Measurements from ENCODE around the gene WDR7.

Gene WDR7

DNA sequence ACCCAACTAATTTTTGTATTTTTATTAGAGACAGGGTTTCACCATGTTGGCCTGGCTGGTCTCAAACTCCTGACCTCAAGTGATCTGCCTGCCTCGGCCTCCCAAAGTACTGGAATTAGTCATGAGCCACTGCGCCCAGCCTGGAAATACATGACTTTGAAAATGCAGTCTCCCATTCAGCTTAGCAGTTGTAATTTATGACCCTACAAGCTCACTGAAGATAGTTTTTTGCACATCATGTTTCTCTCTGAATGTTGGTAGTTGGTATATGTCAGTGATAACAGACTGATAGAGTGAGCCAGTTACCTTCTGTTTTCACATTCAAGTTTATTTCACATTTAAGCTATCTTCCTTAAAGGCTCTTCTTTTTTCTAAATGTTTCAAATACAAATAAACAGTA lies 7.1 kb downstream of the WDR7 start:
- no peak for DNase-seq

DNA sequence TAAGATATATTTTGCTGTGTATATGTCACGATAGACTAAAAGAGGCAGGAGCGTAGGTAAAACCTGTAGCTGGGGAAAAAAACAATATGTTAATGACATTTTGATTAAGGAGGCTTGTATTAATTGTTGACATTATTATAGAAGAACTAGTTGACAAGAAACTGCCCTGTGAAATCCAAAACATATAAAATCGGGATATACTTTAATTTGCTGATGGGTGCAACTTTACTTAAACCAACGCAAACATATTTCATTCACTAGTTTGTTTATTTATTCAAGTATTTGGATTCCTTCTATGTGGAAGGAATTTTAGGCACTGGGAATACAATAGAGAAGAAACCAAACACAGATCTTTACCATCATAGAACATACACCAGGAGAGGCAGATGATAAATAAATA lies 8.0 kb downstream of the WDR7 start:
- DNase-seq, result no peak

GRCh38 chr18:56660655-56661054 lies 9.5 kb downstream of the WDR7 start:
- DNase-seq, result no peak

DNA sequence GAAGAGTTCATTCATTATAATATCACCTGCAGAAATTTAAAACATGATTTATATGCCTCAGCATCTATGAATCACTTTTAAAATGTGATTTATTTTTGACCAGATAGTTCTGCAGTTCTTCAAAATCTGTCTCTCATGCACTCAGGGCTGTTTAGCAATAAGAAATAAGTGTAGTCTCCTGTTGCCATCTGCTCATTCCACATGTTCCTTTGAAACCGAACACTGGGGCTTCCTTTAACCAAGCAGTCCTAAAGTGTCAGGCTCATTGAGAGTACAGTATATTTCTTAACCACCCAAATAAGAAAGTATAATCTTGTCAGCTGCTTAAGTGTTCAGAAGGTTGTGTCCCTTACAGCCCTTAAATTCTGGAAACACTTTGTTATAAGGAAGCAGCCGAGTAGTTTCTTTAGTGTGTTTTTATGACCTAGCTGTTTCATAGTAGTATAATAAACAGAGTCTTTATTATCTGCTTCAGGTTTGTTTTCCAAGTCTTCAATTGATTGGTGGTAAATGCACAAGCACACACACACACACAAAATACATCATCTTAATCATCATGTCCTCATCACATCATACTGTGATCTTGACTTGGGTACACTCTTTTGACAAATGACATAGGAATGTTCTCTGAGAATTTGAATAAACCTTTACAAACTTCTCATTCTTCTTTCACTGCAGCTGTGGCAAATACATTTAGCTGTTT lies 10.4 kb downstream of the WDR7 start:
- no peak for DNase-seq

DNA sequence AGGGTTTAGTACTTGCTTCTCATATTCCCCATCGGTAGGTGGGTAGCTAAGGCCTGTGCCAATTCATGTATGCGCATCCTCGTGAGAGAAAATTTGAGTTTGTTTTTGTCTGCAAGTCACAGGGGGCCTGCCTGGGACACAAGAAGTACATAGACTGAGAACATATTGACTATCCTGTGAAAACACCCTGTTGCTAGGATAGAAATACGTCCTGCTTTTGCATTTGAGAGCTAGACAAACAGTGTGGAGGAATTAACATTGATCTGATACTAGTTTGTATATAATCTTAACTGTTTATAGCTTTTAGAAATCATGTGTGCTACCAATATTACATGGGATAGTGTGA lies 10.9 kb downstream of the WDR7 start:
- no peak for DNase-seq

DNA sequence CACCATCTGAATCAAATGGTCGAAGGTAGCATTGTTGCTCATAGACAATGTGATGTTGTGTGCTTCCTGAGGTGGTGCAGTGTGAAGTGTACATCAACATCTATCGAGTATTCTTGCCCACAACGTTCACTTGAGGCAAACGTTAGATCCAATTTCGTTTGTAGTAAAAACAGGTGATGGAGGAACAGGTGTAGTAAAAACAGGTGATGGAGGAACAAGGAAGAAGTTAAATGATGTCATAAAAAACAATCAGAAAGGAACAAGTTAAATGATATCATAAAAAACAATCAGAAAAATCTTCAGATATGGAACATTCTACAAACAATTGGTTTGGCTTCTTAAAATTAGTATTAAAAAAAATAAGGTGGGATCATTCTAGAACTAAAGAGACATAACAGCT lies 11.3 kb downstream of the WDR7 start:
- DNase-seq, result no peak

- DNase-seq, result no peak
These were observed 11.7 kb downstream of the WDR7 start for GRCh38 chr18:56662902-56663301.

DNA sequence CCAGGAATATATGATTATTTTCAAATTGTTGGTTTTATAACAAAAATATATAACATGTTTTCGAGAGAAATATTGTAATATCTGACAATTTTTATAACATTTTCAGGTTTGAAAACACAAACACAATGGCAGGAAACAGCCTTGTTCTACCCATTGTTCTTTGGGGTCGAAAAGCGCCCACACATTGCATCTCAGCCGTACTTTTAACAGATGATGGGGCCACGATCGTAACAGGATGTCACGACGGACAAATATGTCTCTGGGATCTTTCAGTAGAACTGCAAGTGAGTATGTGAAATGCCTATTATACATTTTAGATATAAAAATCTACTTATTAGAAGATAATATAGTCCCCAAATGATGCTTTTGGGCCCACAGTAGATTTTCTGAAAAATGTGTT lies 21.2 kb downstream of the WDR7 start:
- DNase-seq, result no peak

DNA sequence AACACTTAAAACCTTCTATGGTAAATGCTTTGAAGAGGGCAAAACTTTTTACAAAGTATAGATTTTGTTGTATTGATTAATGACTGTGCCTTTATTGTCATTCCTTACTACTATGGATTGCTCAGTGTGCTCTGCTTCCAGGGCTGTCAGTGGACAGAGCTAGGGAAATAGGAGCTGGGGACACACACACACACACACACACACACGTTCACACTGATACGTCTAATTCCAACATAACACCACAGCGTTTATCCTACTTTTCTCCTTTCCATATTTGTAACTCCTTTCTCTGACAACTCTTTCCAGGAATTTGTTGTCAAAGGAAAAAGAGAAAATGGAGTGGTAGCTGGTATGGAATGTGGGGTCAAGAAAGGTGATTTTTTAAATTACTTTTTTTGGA lies 21.8 kb downstream of the WDR7 start:
- no peak for DNase-seq

DNA sequence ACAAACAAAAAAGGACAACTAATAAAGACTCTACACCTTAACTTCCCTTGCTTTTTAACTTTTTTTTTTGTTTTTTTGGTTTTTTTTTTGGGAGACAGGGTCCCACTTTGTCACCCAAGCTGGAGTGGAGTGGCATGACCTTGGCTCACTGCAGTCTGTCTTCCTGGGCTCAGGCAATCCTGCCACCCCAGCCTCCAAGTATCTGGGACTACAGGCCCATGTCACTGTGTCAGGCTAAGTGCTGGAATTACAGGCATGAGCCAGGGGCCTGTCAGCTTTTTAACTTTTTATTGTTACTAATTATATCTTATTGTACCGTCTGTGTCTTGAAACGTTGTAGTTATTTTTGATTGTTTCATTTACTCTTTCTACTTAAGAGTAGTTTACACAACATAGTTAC lies 25.5 kb downstream of the WDR7 start:
- no peak for DNase-seq

DNA sequence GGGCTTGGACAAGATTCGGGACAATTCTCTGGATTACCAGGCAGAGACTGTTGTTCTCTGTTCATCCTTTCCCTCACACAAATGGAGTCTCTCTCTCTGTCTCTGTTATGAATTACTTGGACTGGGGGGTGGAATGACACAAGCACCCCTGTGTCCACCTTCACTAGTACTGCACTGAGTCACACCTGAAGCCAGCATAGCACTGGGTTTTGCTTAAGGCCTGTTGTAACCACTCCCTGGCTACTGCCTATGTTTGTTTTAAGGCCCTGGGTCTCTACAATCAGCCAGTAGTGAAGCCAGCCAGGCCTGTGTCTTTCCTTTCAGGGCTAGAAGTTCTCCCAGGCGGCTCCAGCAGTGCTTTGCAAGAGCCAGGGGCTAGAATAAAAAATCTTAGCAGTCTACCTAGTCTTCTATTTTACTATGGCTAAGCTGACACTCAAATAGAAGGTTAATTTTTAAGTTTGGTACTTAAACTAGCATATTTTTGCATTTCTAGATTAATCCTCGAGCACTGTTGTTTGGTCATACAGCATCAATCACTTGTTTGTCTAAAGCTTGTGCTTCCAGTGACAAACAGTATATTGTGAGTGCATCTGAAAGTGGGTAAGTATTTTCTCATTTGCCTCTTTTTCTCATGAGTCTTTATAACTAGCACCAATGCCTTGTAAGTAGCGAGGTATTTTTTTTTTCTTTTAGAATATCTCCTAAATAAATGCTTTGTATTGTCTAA lies 27.8 kb downstream of the WDR7 start:
- no peak for DNase-seq

- DNase-seq, result no peak
These were observed 33.1 kb downstream of the WDR7 start for GRCh38 chr18:56684277-56684676.

DNA sequence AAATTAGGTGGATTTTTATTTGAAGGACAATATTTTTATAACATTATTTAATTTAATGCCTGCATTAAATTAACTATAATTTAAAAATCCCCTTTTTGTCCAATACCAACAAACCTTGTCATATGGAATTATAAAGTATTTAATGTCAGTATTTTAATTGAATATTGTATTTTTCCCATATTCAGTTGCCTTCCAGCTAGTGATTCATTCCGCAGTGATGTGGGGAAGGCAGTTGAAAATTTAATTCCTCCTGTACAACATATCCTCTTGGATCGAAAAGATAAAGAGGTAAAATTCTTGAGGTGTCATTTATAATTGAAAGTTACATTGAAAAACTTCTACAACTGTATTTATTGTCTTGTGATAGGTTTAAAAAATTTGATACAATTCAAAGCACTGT lies 40.4 kb downstream of the WDR7 start:
- DNase-seq, result no peak

GRCh38 chr18:56696966-56697365 lies 45.8 kb downstream of the WDR7 start:
- DNase-seq, result no peak

GRCh38 chr18:56702946-56703345 lies 51.8 kb downstream of the WDR7 start:
- no peak for DNase-seq

DNA sequence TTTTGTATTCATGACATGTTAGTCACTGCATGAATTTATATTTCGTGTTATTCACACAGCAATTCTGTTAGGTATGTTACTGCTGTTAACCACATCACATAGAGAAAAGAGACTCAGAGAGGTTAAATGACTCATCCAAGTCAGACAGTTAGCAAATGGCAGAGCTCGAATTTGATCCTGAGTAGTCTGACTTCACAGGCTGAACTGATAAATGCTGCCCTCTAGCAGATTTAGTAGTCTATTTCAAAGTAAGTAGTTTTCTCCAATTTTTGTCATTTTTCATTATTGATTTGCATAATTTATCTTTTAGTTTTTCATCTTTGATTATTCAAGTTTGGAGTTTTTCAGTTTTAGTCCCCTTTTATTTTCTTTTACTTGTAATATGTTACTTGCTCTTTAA lies 58.3 kb downstream of the WDR7 start:
- peak; percentile 5 for DNase-seq

- DNase-seq, result no peak
These were observed 60.7 kb downstream of the WDR7 start for GRCh38 chr18:56711708-56712445.

DNA sequence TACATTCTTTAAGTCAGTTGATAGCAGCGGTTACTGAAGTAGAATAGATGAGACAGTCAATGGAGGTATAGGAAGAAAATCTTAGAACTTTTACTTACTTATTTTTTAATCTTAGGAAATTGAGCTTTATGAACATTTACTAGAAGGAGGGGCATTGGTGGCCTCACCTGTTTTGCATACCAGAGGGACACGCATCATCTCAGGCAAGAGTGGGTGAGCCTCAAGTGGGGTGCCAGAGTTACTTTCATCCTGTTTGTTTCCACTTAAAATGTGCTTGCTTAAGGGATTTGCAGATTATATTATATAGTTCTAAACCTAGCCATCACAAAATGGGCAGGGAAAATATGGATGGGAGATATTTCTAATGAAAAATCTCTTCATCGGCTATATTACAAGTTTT lies 61.6 kb downstream of the WDR7 start:
- no peak for DNase-seq

GRCh38 chr18:56715121-56715520 lies 64.0 kb downstream of the WDR7 start:
- no peak for DNase-seq

DNA sequence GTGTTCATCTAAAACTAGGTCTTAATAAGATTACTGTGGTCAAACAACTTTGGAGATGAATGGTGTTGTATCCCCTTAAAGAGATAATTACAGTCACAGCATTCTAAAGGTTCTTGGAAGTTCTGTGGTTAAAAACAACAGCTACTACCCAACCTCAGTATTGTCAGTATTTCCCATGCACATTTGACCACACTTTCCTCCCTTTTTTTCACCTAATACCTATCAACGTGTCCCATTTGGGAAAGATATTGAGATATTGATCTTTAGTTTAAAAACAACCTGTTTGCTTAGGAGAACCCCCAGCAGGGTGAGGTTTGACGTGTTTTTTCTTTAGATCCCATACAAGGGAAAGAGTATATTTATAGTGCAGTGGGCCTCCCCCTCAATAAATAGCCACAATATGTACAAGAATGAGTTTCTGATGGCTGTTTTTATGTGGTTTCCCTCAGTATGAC lies 65.6 kb downstream of the WDR7 start:
- no peak for DNase-seq

GRCh38 chr18:56721031-56721430 lies 69.9 kb downstream of the WDR7 start:
- no peak for DNase-seq

GRCh38 chr18:56721491-56721890 lies 70.3 kb downstream of the WDR7 start:
- DNase-seq, result no peak

- no peak for DNase-seq
These were observed 71.4 kb downstream of the WDR7 start for GRCh38 chr18:56722518-56722917.

DNA sequence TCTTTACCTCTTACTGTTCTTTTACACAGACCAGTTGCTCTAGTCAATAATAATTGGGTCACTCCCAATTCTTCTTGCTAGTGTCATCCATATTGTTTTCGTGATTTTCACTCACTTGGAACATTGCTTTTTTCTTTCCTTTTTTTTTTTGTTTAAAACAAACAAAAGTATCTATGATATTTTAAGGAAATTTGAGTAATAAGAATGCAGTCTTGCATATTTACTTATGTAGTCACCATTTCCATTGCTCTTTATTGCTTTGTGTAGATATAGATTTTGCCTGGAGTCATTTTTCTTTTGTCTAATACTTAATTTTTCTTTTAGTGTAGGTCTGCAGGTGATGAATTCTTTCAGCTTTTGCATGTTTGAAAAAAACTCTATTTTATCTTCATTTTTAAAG lies 71.9 kb downstream of the WDR7 start:
- DNase-seq, result no peak

Measured in NCI-H2029 treated with DMSO at 0.1 percent for 48 hours (cell line).